GM12874 (cell line): Measurements from ENCODE around the gene AHCYL2.

Experiments used
- CTCF ChIP-seq: IDR thresholded peaks from 2 replicates; pipeline ENCODE4 v1.5.1; 2011; ENCODE audit warnings: low read depth, mild to moderate bottlenecking, control low read depth, low read length, moderate library complexity; ENCODE audit not compliant: insufficient read depth

The AHCYL2 gene

GRCh38 chr7:129439963-129440625, 215.3 kb downstream of the AHCYL2 start:
- no peak for TF ChIP-seq CTCF

GRCh38 chr7:129443612-129444011, 218.8 kb downstream of the AHCYL2 start:
- no peak for TF ChIP-seq CTCF

- no peak for TF ChIP-seq CTCF
Measured at GRCh38 chr7:129450295-129450694, 225.5 kb downstream of the AHCYL2 start.

GRCh38 chr7:129452589-129453231, 227.9 kb downstream of the AHCYL2 start:
- TF ChIP-seq CTCF: no peak

- TF ChIP-seq CTCF: no peak
Measured at GRCh38 chr7:129453510-129454248, 228.8 kb downstream of the AHCYL2 start.

DNA sequence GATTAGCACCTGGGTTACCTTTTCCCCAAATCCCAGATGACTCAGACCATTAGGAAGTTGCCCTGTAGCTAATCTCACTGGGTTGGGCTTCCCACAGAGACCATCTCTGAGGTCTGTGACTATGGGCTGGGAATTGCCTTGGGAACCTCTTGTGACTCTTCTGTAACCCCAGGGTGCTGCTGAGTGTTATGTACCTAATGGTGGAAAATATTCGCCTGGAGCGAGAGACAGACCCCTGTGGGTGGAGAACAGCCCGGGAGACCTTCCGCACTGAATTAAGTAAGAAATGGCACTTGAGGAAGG, 229.4 kb downstream of the AHCYL2 start:
- TF ChIP-seq CTCF: no peak

DNA sequence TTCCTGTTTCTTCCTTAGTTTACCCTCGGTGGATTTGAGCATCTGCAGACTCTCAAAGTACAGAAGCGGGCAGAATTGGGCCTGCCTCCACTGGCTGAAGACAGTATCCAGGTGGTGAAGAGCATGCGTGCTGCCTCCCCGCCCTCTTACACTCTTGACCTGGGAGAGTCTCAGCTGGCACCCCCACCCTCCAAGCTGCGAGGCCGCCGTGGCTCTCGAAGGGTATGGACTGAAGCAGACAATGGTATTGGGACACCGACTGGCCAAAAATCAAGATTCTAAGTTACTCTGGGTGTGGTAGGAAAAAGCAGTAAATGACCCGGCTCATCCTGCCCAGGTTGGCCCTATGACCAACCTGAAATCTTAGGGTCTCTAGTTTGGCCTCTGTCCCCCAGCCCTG, 231.6 kb downstream of the AHCYL2 start:
- TF ChIP-seq CTCF: no peak
